Activated T-helper 9 cell treated with anti-CD3 and anti-CD28 coated beads, Interleukin-2, amount 50 U/mL, for 16 hours (primary cell): Measurements from ENCODE around the gene TP53I3.
"Not testable (repeated sequence)": the region's sequence is repeated elsewhere in the genome, so short reads cannot be mapped to it uniquely, and the experiment has no call there.

Source experiments
- DNase-seq: peaks from one replicate; pipeline ENCODE4 v3.0.0-alpha.2; 2020; ENCODE audit warnings: low read depth

TP53I3 gene, protein sequence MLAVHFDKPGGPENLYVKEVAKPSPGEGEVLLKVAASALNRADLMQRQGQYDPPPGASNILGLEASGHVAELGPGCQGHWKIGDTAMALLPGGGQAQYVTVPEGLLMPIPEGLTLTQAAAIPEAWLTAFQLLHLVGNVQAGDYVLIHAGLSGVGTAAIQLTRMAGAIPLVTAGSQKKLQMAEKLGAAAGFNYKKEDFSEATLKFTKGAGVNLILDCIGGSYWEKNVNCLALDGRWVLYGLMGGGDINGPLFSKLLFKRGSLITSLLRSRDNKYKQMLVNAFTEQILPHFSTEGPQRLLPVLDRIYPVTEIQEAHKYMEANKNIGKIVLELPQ

DNA sequence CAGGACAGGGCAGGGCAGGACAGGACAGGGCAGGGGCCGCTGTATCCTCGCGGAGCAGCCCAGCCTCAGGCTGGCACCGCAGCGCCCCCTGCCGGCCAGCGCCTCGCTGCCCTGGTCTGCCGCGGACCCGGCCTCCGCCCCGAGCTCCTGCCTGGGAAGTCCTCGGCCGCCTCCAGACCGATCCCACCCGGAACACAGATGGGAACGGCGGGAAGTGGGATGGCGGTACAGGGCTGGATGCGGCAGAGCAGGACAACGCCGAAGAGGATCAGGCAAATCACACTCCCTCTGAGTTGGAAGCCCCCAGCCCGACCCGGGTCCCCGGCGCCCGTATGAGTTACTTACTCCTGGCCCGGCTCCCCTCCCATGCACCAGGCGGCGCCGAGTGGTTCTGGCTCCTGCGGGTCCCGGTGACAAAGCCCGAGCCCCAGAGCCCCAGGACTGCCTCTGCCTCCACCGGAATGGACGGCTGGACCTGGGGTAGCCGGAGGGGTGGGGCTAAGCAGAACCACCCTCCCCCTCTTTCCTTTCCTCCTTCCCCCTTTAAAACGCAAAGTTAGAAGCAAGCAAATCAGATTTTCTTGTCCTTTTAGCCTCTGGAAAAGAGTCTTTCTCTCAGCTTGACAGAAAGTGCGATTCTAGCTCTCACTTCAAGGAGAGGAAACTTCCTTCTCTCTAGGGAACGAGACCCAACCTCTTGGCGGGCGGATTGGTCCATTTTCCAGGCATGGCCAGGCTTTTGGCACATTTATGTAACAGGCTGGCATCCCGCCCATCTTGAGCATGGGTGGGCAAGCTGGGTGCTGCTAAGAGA is at the start of gene TP53I3:
TP53I3 (minus strand) TSS at position 449 of the 814 bp plus-strand sequence. CDS start 508 bp downstream, outside the sequence.
- peak; percentile 77 for DNase-seq

DNA sequence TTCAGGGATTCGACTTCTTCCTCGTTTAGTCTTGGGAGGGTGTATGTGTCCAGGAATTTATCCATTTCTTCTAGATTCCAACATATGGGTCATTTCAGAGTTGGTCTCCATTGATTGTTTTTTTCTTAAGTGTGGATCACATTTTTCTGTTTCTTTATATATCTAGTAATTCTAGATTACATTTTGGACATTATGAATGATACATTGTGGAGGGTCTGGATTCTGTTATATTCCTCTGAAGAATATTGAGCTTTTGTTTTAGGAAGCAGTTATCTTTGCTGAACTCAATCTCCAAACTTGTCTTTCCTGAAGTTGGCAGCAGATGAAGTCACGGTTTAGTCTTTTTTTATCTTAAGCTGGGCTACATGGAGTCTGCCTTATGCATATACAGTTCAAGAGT is 47.9 kb upstream of the TP53I3 start:
- no peak for DNase-seq

DNA sequence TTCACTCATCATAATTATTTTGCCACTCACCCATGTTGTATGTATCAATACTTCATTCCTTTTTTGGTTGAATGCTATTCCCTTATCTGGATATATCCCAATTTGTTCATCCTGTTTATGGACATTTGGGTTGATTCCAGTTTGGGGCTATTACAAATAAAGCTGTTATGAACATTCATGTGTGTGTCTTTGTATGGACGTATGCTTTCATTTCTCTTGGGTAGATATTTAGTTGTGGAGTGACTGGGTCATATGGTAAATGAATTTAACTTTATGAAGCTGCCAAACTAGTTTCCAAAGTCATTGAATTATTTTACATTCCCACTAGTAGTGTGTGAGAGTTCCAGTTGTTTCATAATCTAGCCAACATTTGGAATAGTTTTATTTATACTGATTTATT is 41.3 kb upstream of the TP53I3 start:
- DNase-seq, result no peak

DNA sequence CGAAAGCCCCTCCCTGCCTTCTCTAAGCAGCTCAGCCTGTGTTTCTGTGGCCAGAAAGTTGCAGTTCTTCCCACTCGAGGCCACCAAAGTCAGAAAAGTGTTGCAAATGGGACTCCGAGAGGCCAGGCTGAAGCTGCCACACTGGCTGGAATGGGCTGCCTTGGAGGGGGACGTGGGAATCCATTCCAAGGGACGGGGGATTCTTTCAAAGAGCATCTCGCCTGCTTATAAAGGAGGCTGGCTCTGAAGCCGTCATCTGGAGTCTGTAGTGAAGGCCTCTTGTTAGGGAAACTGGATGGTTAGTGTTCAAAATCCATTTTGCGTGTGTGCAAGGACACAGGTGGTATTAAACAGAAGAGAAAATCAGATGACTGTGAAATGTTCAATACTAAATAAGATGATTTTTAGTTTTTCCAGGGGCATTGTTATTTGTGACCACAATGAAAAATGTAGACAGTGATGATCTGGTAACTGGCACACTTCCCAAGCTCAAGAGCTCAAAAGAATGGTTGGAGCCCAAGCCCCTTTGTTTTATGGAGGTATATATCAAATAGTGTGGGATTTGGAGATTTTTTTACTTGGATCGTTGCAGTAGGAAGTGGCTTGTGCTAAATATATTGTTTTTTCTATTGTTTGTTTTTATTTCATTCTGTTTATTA is 39.4 kb upstream of the TP53I3 start:
- no peak for DNase-seq

DNA sequence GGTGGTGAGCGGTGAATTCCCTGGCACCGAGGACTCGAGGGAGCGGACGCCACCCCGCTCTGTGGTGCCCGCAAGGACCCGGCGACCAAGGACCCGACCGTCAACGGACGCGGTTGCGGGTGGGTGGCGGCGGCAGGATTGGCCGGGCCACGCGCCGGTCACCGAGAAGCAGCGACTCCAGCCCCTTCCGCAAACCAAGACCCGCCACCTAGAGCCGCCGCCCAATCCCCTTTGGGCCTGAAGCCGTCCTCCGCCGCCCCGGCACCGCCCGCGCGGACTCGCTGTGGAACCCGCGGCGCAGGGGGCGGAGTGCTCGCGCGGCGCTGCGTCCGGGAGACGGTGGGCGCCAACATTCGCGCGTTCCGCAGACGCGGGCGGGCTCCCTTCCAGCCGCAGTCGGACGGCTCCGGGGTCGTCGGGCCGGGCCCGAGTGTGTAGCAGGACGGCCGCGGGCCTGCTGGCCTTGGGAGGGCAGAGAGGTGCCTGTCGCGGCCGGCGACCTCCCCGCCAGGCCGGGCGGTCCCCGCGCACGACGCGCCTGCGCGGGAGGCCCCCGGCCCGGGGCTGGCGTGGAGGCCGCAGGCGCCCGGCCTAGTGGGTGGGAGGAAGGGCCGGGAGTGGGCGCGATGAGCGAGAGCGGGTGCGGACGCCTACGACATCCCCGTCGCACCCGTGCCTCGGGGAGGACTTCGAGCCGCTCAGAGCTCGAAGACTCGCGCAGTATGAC is 38.7 kb upstream of the TP53I3 start, which contains the start of the genes FAM228B and PFN4:
FAM228B (plus strand) TSS at position 275 of the 727 bp plus-strand sequence. CDS start 893 bp downstream, outside the sequence.
PFN4 (minus strand) TSS at position 140 of the 727 bp plus-strand sequence. CDS start 799 bp downstream, outside the sequence.
- DNase-seq, result peak; percentile 36

DNA sequence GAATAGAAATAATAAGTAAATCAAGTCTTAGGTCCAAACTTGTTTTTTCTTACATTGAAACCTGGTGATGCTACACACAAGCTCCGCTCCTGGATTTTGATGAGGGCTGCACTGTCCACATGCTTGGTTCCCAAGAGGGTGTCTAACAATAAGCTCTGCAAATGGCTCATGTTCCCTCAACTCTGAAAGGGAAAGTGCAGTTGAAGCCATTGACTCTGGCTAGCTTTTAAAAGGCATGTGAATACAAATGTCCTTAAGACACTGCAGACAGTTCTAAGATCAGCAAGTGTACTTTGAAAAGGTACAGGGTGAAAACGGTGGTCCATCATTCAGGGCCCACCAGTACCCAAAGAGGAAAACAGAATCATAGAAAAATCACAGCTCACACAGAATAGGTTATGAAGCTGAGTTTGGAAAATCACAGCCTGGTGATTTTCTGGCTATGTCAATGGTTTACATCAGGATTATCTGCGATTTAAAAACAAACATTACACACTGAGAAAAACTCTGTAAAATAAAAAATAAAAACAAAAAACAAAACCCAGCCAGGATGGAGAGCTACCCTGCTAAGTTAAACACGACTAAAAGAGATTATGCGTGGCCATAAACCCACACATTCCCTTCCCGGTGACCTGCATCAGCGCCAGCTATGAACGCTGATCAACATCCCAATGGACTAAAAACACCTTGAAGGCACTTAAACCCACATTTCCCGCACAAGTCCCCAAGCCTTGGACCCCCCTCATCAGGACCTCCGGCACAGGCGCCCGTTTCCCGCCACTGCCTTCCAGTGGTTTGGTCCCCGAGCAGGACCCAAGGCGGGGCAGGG is 37.9 kb upstream of the TP53I3 start:
- DNase-seq, result no peak

DNA sequence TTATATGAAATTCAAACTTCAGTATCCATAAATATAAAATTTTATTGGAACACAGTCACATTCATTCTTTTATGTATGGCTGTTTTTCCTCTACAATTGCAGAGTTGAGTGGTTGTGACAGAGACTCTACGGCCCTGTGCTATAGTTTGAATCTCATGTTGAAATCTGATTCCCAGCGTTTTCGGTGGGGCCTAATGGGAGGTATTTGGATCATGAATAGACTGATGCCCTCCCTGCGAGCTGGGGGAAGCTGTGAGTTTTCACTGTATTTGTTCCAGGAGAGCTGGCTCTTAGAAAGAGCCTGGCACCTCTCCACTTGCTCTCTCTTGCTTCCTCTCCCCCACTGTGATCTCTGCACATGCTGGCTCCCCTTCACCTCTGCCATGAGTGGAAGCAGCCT is 36.8 kb upstream of the TP53I3 start:
- DNase-seq, result no peak

DNA sequence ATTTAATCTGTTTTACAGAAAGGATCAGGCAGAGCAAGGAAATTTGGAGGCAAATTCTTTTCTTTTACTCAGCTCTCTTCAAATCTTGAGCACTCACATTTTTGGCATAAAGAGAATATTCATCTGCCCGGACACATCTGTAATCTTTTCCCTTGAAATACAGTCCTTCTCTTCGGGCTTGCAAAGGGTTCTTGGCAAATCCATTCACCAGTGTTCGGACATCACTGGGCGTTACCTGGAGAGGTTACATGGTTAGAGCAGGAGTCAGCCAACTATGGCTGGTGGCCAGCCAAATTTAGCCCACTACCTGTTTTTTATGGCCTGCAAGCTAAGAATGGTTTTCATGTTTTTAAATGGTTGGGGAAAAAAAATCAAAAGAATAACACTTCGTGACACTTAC is 36.4 kb upstream of the TP53I3 start:
- no peak for DNase-seq

DNA sequence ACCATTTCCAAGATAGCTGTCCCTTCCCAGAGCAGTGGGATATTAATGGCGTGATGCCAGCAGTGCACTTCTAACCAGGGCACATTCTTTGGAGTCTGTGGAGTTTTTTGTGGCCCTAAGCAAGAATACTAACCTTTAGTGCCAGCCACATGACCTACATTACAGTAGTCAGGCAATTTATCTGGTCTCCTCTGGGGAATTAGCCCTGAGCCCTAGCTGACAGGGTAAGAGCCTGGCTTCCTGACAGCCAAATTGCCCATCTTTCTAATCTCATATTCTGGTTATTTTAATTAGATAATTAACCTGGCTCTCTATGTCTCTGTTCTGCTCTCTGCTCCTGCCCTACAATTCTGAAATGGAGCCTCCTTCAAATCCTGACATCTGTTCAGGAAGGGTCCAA is 33.3 kb upstream of the TP53I3 start:
- DNase-seq, result no peak

DNA sequence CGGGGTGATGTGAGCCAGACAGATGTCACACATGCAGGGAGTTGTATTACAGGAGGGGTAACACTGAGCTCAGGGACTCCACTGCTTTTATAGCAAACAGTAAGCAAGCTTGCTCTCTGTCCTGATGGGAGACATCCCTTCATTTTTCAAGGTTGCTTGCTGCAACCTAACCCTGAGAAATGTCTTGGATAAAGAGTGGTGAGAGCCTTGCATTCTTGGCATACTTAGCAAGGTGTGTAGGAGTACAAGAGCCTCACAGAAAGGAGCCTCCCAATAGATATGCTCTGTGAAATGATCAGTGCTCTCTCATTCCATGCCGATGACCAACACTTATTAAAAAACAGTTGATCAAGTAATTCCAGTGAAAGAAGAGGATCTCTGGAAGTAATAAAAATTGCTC is 30.4 kb upstream of the TP53I3 start:
- no peak for DNase-seq

DNA sequence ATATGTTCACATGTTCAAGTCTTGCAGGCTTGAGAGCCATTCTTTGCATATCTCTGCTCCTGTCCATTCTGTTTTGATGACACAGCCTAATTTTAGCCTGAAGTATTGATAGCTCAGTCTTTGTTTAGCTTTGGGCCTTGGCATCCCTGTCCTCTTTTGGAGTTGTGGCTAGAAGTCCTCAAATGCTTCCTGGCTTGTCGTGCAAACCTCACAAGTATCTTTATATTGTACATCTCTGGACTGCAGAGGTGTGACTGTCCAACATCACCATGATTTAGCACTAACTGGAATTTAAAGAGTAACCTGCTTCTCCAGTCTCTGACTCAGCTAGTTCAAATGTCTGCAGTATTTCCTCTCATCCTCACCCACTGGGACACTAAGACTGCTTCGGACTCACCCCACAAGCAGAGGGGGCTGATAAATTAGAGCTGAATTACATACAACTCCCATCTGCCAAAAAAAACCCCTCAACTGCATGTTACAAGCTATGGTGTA is 26.8 kb upstream of the TP53I3 start:
- DNase-seq, result no peak

DNA sequence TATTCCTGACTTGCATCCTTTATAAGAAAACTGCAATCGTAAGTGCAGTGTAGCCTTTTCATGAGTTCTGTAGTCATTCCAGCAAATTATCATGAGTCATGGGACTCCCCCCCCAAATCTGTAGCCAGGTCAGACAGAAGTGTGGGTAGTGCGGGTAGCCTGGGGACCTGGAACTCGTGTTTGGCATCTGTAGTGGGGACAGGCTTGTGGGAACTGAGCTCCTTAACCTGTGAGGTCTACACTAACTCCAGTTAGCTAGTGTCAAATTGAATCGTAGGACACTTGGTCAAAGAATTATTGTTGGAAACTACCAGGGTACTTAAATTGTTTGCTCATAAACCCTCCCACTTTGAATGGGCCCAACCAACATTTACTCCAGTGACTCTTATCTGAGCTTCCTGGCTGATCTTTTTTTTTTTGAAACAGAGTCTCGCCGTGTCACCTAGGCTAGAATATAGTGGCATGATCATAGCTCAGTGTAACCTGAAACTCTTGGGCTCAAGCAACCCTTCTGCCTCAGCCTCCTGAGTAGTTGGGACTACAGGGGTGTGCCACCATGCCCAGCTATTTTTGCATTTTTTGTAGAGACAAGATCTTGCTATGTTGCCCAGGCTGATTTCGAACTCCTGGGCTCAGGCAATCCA is 26.1 kb upstream of the TP53I3 start:
- DNase-seq, result no peak

DNA sequence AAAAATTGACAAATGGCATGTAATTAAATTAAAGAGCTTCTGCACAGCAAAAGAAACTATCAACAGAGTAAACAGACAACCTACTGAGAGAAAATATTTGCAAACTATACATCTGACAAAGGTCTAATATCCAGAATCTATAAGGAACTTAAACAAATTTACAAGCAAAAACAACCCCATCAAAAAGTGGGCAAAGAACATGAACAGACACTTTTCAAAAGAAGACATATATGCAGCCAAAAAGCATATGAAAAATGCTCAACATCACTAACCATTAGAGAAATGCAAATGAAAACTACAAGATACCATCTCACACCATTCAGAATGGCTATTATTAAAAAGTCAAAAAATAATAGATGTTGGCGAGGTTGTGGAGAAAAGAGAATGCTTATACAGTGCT is 24.8 kb upstream of the TP53I3 start:
- DNase-seq, result not testable (repeated sequence)

DNA sequence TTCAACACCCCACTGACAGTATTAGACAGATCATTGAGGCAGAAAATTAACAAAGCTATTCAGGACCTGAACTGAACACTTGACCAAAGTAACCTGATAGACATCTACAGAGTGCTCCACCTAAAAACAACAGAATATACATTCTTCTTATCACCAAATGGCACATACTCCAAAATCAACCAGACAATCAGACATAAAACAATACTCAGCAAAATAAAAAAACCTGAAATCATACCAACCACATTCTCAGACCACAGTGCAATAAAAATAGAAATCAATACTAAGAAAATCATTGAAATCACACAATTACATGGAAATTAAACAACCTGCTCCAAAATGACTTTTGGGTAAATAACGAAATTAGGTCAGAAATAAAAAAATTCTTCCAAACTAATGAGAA is 22.7 kb upstream of the TP53I3 start:
- no peak for DNase-seq

DNA sequence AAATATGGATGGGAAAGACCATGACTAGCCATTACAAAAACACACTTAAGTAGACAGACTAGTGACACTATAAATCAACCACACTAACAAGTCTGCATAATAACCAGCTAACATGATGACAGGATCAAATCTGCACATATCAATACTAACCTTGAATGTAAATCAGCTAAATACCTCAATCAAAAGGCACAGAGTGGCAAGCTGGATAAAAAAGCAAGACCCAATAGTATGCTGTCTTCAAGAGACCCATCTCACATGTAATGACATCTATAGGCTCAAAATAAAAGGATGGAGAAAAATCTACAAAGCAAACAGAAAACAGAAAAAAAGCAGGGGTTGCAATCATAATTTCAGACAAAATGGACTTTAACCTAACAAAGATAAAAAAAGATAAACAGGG is 22.2 kb upstream of the TP53I3 start:
- DNase-seq, result no peak

DNA sequence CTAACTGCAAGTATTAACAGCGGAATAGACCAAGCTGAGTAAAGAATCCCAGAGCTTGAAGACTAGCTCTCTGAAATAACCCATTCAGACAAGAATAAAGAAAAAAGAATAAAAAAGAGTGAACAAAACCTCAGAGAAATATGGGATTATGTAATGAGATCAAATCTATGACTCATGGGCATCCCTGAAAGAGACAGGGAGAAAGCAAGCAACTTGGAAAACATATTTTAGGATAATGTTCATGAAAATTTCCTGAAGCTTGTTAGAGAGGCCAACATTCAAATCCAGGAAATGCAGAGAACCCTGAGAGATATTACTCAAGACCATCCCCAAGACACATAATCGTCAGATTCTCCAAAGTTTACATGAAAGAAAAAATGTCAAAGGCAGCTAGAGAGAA is 21.2 kb upstream of the TP53I3 start:
- DNase-seq, result no peak

DNA sequence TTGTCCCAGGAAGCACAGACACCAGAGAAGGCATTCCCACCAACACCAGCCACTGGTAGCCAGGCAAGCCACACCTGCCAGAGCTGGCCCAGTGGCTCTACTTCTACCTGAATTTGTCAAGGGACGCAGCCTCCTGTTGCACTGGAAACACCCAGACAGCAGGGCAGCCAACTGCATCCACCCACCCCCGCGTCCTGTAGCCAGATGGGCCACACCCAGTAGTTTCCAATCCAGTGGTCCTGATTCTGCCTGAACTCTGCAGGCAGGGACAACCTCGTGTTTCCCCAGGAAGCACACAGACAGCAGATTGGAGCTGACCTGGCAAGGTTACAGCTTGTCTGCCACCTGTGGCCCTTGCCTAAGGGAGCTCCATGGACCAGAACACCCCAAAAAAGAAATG is 20.3 kb upstream of the TP53I3 start:
- no peak for DNase-seq

DNA sequence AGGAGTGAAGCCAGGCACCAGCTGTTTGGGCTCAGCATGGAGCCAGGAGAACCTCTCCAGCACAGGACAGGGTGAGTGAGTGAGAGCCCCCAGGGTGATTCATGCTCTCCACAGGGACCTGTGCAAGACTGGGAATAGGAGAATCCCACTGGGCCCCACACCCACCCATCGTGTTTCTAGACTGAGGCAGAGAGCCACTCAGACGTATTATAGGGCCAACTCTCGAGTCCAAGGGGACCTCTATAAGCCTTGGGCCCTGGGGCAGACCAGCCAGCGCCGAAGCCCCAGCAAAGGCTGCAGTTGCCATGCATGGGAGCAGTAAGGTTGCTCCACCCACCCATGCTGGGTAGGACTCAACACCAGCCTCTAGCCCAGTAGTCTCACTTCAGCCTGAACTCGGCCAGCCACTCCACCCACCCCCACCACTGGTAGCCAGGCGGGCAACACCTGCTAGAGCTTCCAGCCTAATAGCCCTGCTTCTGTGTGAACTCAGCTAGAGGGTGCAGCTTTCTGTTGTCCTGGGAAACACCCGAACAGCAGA is 19.5 kb upstream of the TP53I3 start:
- DNase-seq, result no peak

DNA sequence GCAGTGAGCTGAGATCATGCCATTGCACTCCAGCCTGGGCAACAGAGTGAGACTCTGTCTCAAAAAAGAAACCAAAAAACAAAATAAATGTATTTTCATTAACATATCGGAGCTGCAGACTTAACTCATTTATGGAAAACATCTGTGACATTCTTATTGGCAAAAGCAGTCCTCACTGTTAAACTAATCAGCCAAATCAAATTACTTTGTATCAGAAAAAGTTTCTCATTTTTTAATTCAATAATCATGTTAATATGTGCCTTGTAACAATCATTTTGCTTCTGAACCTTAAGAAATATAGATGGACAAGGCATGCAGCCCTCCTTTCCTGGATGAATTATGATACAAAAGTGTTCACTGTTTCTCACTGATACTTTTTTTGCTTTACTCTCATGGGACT is 18.0 kb upstream of the TP53I3 start:
- no peak for DNase-seq

DNA sequence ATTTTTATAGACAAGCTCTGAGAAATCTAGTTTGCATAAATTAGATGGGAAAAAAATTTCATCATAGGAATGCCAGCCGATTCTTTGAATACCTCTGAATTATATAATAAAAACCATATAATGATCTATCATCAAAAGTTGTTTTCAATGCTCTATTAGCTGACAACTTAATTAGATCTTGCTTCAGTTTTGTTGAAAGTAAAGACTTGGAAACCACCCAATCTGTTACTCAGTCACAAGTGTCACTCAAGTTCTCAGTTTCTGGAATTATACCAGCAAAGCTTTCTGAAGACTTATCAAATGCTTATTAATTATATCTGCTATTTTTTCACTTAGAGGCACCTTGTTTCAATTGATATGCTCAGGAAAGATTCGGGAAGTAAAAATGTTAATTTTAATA is 17.4 kb upstream of the TP53I3 start:
- DNase-seq, result no peak
